HG03196 (cell line): ENCODE measurements around the gene VASH2.

ENCODE experiments used
- ATAC-seq: cut with Tn5 transposase; IDR thresholded peaks from one replicate; pipeline ENCODE4 v1.9.1; 2021; ENCODE audit not compliant: unreplicated experiment

Gene VASH2

GRCh38 chr1:212928323-212929291 lies 21.7 kb upstream of the VASH2 start:
- ATAC-seq: peak; percentile 54

- ATAC-seq: no peak
These were observed 19.2 kb upstream of the VASH2 start for GRCh38 chr1:212930986-212931678.

- no peak for ATAC-seq
These were observed 16.4 kb upstream of the VASH2 start for GRCh38 chr1:212933815-212934471.

DNA sequence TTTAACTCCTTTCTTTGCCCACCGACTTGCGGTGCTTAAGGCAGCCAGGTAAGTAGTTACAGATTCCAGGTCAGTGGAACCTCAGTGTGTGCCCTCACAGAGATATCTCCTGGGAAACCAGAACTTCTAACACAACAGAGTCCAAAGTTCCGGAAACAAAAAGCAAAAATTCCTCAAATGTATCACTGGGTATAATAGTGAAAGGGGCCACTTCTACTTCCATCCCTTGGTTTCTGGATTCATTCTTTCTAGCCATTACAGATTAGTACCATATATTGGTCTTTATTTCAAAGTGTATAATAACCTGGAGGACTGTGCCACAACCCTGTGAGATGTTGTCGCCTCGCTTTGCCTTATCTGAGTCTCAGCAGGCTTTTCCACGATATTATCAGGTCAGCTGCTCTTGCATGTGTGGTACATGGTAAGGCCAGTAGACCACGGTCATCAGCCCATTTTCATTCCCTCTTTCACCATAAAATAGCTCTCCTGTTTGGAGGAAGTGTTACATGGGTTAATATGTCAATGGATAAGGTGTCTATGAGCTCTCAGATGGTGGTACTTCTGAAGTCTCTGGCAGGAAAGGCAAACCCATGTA lies 14.9 kb upstream of the VASH2 start:
- ATAC-seq: no peak

- no peak for ATAC-seq
These were observed 13.3 kb upstream of the VASH2 start for GRCh38 chr1:212937034-212937433.

- no peak for ATAC-seq
These were observed 11.5 kb upstream of the VASH2 start for GRCh38 chr1:212938846-212939245.

GRCh38 chr1:212941452-212941851 lies 8.9 kb upstream of the VASH2 start:
- no peak for ATAC-seq

- ATAC-seq: no peak
These were observed 7.5 kb upstream of the VASH2 start for GRCh38 chr1:212942679-212943392.

- ATAC-seq: no peak
These were observed 7.0 kb upstream of the VASH2 start for GRCh38 chr1:212943393-212943710.

DNA sequence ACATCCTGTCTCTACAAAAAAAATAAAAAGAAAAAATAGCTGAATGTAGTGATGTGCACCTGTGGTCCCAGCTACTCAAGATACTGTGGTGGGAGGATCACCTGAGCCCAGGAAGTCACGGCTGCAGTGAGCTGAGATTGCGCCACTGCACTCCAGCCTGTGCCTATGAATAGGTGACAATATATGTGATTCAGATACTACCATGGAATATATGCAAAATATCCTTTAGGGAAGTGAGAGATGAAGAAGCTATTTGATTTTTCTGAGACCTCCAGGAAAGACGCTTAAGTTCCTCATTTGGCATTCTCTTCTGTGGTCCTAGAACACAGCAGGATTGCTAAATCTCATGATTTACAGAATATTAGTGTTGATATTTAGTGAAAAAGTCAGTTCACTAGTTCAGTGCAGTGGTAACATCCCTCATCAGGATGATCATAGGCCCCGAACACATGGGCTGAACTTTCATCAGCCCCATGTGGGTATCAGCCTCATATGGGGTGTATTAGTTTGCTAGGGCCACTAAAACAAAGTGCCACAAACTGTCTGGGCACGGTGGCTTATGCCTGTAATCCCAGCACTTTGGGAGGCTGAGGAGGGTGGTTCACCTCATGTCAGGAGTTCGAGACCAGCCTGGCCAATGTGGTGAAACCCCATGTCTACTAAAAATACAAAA lies 6.0 kb upstream of the VASH2 start:
- ATAC-seq: no peak

DNA sequence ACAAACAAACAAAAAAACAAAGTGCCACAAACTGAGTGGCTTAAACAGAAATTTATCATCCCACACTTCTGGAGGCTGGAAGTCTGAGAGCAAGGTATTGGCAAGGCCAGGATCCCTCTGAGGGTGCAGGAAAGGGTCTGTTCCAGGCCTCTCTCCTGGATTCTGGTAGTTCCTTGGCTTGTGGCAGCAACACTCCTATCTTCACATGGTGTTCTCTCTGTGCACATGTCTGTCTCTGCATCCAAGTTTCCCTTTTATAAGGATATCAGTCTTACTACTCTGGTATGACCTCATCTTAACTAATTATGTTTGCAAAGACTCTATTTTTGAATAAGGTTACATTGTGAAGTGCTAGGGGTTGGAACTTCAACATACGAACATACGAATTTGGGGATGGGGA lies 5.3 kb upstream of the VASH2 start:
- ATAC-seq: no peak

GRCh38 chr1:212945463-212946160 lies 4.7 kb upstream of the VASH2 start:
- ATAC-seq: no peak

- ATAC-seq: no peak
These were observed 3.5 kb upstream of the VASH2 start for GRCh38 chr1:212946872-212947271.

GRCh38 chr1:212949771-212950170 lies 570 bp upstream of the VASH2 start:
- ATAC-seq: no peak

DNA sequence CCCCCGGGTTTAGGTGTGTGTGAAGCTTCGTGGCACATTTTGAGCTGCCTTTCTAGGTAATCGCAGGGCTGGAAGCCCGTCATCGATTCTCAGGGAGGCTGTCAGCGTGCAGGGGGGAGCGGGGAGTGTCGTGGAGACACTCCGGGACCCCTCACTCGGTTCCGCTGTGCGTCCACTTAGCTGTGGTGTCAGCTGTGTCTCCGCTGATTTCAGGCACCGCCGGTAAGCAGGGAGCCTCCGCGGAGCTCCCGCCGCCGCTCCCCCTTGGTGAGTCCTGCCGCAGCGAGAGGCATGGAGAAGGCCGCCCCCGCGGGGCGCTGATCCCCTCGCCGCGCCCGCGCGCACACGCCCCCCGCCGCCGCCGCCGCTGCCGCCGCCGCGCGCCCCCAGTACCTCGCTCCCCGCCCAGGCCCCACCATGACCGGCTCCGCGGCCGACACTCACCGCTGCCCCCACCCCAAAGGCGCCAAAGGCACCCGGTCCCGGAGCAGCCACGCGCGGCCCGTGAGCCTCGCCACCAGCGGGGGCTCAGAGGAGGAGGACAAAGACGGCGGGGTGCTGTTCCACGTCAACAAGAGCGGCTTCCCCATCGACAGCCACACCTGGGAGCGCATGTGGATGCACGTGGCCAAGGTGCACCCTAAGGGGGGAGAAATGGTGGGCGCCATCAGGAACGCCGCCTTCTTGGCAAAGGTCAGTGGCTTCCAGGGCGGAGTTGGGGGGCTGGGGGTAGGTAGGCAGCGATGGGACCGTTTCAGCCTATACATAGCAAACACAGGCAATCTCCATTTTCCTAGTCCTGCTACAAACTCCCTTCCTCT lies 995 bp downstream of the VASH2 start:
- ATAC-seq: no peak

GRCh38 chr1:212951947-212952640 lies 1.8 kb downstream of the VASH2 start:
- no peak for ATAC-seq

GRCh38 chr1:212952641-212952976 lies 2.3 kb downstream of the VASH2 start:
- ATAC-seq: no peak

DNA sequence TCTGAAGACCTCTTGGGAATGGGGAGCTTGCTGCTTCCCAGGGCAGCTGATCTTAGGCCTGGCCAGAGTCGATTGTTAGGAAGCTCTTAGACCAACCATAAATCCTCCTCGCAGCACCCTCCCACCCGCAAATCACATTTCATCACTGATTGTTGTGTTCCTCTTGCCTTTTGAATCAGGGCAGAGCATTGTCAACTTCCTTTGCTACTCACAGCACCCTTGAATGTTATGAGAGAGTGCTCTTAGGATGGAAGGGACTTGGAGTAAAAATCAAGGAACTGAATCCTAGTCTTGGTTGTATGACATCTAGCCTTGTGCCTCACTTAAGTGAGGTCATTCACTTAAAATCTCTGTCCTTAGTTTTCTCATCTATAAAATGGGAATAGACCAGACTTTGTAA lies 3.0 kb downstream of the VASH2 start:
- no peak for ATAC-seq
